SW 1271 (cell line): Measurements from ENCODE around the gene FXYD6.
A peak's percentile ranks its signal among the peaks of the same experiment; 100 is the strongest.
"Not testable (repeated sequence)": the region's sequence is repeated elsewhere in the genome, so short reads cannot be mapped to it uniquely, and the experiment has no call there.

ENCODE experiments used
- DNase-seq, 2 experiments: peaks; one replicate each; lab custom pipeline; 2025; lab: John Stamatoyannopoulos, UW

The FXYD6 gene

DNA sequence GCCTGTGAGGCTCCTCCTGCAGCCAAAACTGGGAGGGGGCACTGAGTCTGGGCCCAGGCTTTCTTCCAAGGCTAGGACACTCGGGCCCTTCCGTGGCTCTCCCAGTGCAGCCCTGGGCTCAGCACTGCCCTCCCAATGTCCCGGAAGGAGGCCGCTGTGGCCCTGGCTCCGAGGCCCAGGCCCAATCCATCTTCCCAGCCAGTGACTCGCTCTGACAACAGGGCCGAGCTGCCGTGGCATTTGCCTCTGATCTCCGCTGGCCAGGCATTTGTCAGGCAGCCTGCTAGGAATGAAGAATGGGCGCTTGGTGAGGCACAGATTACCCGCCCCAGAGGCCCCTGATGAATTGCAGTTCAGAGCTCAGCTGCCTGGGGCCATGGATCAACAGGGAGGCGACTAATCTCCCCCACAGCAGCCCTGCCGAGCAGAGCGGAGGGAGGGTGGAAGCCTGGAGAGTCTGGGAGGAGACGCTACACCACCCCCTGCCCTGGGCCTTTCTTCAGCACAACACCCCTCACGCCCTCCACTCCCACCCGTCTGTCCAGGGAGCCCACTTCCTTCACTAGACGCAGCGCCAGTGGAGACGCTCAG lies 60.2 kb downstream of the FXYD6 start:
- no peak for DNase-seq

GRCh38 chr11:117815262-117815803 lies 61.1 kb downstream of the FXYD6 start:
- DNase-seq, result no peak

DNA sequence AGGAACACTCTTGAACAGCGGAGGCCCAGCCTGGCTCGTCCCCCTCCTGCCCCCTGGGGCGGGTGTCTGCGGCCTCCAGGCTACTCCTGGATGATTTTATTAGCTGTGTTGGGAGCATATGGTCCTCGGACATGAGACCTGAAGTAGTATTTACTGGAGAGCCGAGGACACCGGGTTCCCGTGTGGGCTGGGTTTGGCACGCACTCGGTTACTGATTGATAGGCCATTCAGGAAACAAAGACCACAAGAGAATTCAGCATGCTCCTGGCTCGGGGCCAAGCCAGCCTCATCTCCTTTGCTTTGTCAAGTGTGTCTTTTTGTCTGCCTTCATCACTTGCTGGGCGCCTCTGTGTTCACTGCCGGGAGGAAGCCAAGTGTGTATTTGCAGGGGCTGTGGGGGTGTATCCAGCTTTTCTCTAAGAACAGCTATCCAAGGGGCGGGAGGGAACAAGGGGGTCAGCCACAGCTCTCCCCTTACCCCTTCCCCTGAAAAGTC lies 61.6 kb downstream of the FXYD6 start:
- DNase-seq, result no peak

GRCh38 chr11:117814204-117814765 lies 62.2 kb downstream of the FXYD6 start:
- DNase-seq, result no peak

DNA sequence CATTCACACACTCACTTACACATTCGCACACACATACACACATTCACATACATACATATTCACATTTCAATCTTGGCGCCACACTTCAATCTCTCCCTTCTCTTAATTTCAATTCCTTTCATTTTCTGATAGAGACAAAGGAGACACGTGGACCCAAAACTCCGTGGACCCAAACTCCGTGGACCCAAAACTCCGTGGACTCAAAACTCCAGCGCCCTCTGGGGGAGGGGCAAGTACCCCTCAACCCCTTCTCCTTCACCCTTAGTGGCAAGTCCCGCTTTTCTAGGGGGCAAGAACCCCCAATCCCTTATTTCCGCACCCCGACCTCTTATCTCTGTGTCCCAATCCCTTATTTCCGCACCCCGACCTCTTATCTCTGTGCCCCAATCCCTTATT lies 66.4 kb downstream of the FXYD6 start:
- DNase-seq, result not testable (repeated sequence)

DNA sequence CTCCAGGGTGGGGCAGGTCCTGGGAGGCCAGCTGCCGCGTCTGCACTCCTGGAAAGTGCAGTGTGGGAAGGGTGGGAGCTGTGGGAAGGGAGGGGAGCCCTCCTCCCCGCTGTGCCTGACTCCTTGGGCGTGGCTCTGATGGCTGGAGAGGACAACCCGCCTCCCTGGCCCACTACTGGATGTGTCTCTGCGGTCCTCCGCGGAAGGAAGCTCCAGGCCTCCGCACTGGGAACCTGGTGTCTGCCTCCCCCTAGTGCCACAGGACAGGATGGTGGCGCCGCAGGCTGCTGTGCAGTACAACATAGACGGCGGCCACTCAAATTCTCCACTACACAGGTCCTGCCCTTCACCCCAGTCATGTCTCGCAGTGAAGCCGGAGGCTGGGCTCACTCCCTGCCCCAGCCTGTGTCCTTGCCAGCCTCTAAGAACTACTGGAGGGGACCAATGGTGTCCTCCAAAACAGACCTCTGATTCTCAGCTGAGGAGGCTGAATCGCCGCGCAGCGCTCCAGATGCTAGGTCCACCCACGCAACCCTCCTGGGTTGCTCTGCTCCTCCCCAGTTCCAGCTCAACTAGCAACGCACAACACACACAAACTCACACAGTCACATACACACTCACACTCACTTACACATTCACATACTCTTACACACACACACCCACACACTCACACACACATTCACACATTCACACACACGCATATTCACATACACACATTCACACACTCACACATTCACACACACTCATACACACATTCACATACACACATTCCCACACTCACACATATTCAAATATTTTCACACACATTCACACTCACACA lies 67.0 kb downstream of the FXYD6 start:
- DNase-seq, result peak; percentile 41 to 42

DNA sequence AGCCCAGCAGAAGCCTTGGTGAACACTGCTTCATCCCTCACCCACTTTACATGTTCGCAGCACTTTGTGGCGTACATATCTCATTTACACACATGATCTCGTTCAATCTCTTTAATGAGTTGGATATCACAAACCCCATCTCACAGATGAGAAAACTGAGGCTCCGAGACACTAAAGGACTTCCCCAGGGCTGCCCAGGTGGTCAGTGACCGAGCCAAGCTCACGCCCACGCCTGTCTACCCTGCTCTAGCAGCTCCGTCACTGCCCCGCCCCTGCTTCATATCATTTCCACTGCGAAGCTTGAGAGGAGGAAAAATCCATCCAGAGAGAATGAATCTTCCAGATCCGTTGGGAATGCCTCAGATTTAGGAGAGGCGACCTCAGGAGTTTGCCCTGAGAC lies 67.7 kb downstream of the FXYD6 start:
- no peak for DNase-seq

DNA sequence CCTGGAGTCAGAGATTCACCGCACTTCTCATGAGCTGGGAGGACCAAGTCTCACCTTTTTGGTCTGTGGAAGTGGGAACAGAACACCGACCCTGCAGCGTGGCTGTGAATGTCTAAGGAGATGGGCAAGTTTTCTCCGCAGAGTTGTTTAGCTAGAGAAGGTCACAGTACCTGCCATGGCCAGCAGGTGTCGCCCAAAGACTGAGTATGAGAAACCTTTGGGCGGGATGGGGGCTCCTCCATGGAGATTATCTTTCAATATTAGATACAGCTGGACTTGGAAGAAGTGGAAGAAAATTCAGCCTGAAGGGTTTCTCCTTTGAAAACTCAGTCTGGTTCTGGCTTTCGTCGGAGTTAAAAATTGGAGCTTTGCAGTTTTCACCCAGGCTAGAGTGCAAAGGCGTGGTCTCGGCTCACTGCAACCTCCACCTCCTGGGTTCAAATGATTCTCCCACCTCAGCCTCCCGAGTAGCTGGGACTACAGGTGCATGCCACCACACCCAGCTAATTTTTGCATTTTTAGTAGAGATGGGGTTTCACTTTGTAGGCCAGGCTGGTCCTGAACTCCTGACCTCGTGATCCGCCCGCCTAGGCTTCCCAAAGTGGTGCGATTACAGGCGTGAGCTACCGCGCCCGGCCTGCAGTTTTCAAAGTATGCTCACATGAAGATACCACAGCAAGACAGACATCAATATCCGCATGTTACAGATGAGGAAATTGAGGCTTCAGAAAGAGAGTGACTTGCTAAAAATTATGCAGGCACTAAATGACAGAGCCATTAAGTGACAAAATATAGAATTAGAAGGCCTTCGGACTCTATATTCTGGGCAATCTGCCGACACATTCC lies 68.8 kb downstream of the FXYD6 start:
- peak in 1 of 2 experiments; percentile 25 for DNase-seq

GRCh38 chr11:117806846-117807245 lies 69.6 kb downstream of the FXYD6 start:
- no peak for DNase-seq

- DNase-seq, result no peak
These were observed 71.4 kb downstream of the FXYD6 start for GRCh38 chr11:117805045-117805444.

DNA sequence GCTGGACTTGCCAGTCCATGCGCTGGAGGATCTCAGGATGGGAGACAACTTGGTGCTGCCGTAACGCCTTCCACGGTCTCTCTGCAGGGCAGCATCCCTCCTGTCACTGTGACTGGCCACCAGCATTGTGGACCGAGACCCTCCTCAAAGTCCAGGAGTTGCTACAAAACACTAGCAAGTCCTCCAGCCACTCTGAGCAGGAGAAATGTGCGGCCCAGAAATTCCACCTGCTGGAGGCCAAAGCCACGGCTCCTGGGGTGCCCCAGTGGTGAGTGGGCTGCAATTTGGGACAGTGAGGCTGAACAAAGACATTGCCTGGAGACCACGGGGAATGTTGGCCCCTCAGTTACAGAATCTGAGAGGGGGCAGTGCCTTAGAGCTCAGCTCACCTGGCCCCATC lies 72.6 kb downstream of the FXYD6 start:
- no peak for DNase-seq

- DNase-seq, result no peak
These were observed 76.8 kb downstream of the FXYD6 start for GRCh38 chr11:117799634-117800033.

DNA sequence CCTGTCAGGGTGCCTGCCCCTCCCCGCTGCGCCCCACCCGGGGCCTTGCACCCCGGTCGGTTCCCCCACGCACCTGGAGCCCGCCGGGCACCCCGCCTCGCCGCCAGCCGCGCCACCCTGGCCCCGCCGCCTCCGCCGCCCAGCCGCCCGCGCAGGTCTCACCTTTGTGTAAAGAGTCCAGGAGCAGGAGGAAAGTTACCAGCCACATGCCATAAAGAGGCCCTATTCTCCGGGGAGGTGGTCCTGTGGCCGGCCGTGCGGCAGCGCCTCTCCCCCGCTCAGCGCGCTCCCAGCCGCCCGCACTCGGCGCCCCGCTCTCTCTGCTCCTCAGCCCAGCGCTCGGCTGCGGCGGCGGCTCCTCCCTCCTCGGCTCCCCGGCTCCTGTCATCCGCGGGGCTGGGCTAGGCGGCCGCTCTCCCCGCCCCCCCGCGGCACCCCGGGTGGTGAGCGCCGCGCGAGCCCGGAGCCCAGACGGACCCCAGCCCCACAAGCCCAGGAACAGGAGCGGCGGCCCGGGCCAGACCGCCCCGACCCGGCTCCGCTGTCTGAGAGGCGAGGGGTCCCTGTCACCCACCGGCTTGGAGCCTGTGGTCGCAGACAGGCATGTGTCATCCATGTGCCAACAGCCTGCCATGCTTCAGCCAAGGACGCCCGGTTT lies 79.5 kb downstream of the FXYD6 start, which contains the start of gene DSCAML1:
Gene DSCAML1 (minus strand): TSS at position 345 of the 658 bp plus-strand sequence. CDS start 137 bp downstream, at position 208.
- no peak for DNase-seq

DNA sequence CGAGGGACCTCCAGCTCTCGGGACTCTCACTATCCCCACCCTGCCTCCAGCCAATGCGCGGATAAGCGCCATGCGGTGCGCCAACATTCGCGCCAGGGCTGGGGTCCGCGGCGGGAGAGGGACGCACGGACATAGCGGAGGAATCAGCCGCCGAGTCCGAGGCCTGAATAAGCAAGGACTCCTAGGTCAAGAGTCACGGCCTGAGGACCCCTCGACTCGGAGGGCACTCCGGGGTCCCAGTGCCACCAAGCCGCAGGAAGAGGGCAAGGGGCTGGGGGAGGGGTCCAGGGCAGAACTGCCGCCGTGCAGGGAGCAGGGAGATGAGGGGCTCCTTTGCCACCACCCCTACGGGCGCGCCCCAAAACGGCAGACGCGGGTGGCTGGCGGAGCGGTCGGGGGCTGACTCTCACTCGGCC lies 80.0 kb downstream of the FXYD6 start:
- no peak for DNase-seq

DNA sequence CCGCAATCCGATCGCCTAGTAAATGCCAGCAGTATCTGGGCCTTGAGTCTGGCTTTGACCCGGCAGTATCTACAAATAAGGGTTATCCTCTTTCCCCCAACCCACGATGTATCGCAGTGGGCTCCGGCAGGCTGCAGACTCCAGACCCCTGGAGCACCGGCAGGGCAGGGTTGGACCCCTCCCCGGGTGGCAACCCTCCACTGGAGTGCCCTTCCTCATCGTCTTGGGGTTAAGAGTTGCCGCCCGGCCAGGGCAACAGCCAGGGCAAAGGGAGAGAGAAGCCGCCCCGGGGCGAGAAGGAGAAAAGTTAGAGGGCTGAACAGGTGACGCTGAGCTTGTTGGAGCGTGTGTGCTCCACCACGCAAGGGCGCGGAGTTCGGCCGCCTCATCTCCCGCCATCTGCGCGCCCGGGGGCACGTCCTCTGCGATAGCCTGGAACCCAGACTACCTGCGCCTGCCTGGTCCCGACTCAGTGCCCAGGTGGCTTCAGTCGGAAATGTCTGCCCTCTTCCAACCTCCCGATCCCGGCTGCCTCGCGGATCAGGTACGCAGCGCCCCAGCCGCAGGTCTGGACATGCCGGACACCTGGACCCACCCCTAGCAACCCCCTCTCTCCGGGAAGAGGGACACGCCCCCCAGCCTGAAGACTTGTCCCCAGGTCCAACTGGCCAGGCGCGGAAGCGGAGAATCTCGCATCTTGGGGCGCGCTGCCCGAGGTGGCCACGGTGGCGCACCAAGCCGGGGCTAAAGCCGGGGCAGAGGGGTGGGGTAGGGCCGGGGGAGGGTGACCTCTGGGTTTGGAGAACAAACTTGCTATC lies 80.6 kb downstream of the FXYD6 start:
- no peak for DNase-seq

DNA sequence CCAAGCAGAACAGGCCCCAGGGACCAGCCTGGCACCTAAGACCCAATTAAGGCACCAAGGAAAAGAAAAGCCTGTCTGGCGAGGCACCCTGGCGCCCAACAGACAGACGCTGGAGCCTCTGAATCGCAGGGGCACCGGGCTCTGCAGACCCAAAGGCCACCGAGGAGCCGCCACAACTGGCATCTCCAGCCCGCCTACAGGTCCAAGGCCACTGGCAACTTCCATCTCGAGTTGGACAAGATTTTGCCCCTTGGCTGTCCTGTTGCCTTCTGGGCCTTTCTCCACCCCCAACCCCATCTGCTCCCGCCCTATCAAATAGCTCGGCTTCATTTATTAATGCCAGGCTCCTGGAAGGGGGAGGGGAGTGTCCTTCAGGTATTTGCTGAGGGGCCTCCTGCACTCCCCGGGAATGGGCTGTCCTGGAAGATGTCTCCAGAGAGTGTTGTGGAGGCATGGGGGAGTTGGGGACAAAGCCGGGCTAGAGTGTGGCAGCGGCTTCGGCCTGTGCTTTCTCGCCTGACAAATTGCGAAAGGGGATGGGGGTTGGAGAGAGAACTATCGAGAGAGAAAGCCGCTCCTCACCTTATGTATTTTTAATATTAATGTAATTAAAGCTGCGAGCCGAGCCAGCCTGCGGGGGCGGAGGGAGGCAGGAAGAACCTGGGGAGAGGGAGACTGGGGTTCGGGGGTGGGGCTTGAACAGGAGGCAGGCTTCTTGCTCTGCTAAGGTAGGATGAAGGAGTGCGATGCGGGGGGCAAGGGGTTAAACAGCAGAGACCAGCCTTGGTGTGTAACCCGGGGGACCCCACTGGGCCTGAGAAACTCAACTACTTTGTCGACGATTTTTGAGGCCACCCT lies 81.5 kb downstream of the FXYD6 start:
- no peak for DNase-seq

DNA sequence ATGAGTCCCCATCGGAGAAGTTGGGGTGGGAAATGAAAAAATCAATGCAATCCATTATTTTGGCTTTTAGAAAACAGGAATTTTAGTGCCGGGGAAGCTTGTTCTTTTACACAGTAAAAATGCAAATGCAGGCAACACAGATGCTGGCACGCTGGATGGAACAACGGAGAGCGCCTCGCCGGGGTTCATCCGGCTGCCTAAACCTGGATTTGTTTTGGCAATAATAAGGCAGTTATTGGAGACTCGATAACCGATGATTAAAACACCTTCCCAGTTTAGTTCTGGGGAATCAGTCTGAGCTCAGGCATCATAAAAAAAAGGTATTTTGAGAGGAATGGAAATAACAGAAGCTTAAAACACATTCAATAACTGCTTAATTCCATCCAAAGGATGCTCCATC lies 82.3 kb downstream of the FXYD6 start:
- no peak for DNase-seq

- no peak for DNase-seq
These were observed 82.9 kb downstream of the FXYD6 start for GRCh38 chr11:117793583-117793982.

DNA sequence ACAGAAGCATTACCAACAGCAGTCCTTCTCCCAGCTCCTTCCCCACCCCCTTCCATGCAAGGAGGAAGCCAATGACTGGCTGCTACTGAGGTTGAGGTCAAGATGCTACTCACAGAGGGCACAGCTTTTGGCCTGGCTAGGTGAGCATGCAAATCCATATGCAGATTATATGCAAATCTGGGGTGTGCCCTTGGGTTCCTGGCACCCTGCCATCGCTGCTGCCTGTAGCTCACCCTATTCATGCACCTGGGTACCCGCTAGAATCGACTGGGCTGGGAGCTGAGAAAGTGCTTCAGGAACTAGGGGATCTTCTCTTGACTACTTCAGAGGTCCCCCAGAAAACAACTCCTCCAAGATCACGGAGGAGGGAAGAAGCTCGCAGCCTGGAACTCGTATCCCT lies 83.5 kb downstream of the FXYD6 start:
- no peak for DNase-seq
